Astrocyte of the cerebellum (primary cell): Measurements from ENCODE around the gene TEF.
"Not testable (repeated sequence)": the region's sequence is repeated elsewhere in the genome, so short reads cannot be mapped to it uniquely, and the experiment has no call there.

ENCODE experiments used
- DNase-seq: peaks from one replicate; pipeline ENCODE4 v3.0.0-alpha.2; 2011; ENCODE audit warnings: low read depth
- H3K4me3 ChIP-seq: 2 replicates; pipeline ENCODE4 v1.5.1; 2011; ENCODE audit warnings: mild to moderate bottlenecking, low read depth, low read length, moderate library complexity
- CTCF ChIP-seq: IDR thresholded peaks from 2 replicates; pipeline ENCODE4 v1.5.1; 2012; ENCODE audit warnings: low read length, low read depth, moderate library complexity, mild to moderate bottlenecking; ENCODE audit errors: missing control alignments
- in situ Hi-C: cut with HindIII; loops from 2 replicates; pipeline ENCODE4 v1.10.0; 2017; ENCODE audit warnings: low sequenced_read_pairs

The TEF gene

GRCh38 chr22:41394012-41394356, 12.2 kb downstream of the TEF start:
- in situ Hi-C loops = no loop called here
- no peak overlapping the region for H3K4me3 ChIP-seq
- DNase-seq = no peak
- TF ChIP-seq CTCF = no peak

GRCh38 chr22:41395531-41396240, 13.9 kb downstream of the TEF start:
- TF ChIP-seq CTCF = no peak
- in situ Hi-C loops = no loop called here
- no peak overlapping the region for H3K4me3 ChIP-seq
- DNase-seq = no peak

- H3K4me3 ChIP-seq = no peak overlapping the region
- no peak for TF ChIP-seq CTCF
- DNase-seq = no peak
- in situ Hi-C loops = no loop called here
Measured at GRCh38 chr22:41397143-41397811, 15.5 kb downstream of the TEF start.

- no peak for TF ChIP-seq CTCF
Measured at GRCh38 chr22:41398921-41399320, 17.2 kb downstream of the TEF start.

GRCh38 chr22:41401781-41402648, 20.3 kb downstream of the TEF start:
- in situ Hi-C loops = no loop called here
- DNase-seq = no peak
- TF ChIP-seq CTCF = no peak
- no peak overlapping the region for H3K4me3 ChIP-seq

More at GRCh38 chr22:41398921-41399320, 17.2 kb downstream of the TEF start:
- no peak for DNase-seq
- in situ Hi-C loops = no loop called here
- no peak overlapping the region for H3K4me3 ChIP-seq

GRCh38 chr22:41402851-41403250, 21.1 kb downstream of the TEF start:
- DNase-seq, in situ Hi-C loops, H3K4me3 ChIP-seq: not testable (repeated sequence)
